MV-4-11 (cell line): ENCODE results near the gene STX2.
"Not testable (repeated sequence)": the region's sequence is repeated elsewhere in the genome, so short reads cannot be mapped to it uniquely, and the experiment has no call there.

Experiments used
- DNase-seq: peaks from one replicate; lab custom pipeline; 2025; lab: John Stamatoyannopoulos, UW

Gene STX2

DNA sequence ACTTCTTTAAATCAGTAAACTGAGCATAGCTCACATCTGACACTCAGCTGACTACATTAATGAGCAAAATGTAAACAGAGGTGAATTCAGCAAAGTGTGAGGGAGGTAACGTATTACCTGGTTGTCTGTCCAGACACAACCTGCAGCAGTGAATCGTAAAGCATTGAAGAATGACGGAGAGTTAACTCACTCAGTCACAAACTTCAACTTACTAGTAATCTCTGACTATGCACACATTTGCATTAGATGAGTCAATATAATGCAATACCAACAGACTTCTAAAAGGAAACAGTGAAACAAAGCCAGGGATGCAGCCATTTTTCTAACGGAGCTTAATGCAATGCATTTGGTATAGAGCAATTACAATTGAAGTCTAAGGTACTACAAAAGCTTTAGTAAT lies 40.0 kb downstream of the STX2 start:
- no peak for DNase-seq

DNA sequence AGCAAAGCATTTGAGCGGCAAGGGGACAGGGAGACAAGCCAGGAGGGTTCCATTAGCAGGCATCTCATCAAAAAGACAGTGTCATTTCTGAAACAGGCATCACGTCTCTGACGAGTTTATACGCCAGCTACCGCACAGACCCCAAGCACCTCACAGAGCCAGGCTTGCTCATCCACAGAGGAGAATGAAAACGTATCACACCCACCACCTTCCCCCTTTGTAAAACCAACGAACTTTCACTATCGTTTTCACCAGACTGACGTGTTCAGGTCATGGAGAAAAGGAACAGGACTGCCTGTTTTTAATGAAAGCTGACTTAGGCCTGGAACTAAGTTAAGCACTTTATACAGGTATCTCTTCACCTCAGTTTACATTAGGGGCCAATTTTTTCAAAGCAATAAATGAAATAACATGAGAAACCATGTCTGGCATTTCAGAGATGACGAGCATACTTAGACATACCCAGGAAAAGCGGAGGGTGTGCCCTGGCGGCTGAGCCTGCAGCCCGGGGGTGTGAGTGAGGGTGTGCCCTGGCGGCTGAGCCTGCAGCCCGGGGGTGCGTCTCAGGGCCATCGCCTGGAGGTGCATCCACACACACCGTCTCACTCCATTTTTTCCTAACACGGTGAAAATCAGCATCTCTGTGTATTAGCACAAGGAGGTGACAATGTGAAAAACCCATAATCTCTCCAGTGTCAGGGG lies 41.9 kb downstream of the STX2 start:
- DNase-seq: peak; percentile 4

DNA sequence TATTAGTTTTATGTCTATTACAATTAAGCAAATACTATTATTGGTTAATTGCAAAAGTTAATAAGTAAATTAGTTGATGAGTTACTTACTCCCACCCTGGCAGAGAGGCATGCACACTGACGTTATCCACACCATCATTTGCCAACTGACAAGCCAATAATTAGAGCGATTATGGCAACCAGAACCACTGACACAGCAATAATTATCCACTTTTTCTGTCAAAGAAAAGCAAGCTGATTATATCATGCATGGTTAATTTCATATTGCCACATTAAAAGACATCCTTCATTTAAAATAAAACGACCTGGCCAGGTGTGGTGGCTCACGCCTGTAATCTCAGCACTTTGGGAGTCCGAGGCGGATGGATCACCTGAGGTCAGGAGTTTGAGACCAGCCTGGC lies 43.1 kb downstream of the STX2 start:
- no peak for DNase-seq

DNA sequence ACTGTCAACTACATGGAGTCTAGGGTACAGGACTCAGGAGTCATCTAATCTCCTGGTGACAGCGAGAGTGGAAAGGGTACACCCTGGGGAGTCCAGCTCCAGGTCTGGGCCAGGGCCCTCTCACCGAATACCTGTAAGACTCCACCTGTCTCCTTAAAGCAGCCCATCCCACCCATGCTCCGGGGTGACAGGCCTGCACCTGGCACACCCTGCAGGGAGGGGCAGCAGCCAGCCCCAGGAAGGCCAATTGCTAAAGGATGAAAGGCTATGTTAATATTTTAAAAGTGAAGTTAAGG lies 45.5 kb downstream of the STX2 start:
- no peak for DNase-seq

DNA sequence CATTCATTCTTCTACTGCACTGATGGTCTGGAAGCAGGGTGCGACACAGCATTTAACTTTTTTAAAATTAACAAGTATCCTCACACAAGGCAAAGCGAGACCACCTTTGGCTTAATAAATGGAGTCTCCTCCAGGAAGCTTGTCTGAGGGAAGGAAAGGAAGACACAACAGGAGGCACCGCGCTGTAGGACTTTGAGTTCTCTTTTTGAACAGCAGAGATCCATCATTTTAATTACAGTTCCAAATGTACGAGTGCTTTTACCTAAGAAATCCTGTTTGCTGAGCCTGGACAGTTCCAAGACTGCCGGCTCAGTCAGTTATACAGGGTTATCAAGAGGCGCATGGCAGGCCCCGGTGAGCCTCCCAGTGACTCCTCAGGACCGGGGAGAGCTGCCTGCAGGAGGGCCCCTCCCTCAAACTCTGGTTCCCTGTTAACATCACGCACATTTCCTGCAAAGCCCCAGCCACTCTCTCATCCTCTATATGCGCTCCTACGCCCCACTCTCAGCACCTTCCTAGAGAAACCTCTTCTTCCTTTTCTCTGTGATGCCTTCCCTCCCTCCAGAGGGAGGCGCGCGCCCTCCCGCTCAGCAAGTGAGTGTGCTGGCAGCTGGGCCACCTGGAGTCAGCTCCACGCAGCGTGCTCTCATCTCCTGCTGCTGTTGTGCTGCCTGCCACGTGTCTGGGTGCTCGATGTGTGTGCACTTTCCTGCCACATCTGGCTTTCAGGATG lies 46.1 kb downstream of the STX2 start:
- no peak for DNase-seq

DNA sequence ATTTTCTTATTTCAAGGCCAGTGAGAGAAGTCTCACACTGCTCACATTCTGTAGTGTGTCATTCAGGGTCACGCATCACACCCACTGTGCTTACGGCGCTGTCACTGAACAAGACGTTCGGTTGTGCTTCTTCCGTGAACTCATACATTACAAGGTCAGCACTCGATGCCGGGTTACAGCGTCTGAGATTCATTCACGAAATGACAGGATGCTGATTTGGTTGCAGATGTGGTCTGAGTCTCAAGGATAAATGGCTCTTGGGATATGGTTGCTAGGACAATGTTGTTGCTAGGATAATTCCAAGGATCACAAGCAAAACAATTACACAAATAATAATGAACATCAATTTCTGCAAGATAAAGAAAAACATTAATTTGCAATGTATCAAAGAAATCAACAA lies 47.4 kb downstream of the STX2 start:
- no peak for DNase-seq

DNA sequence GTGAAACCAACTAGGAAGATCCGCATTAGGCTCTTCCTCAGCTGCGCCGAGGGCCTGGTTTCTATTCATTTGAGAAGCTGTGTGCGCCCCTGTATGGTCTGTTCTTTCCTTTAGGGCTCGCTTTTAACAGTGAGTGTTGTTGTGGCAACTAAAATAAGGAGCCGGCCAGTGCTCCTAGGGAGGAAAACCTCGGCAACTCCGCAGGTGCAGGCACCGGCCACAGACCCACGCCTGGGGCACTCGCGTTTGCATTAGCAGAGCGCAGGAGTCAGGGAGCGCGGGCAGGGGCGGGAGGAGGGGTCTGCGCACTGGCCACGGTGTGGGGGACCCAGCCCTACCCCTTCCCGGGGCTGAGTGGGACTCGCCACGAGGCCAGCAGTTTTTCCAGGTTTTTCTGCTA lies 50.5 kb downstream of the STX2 start:
- DNase-seq: no peak

DNA sequence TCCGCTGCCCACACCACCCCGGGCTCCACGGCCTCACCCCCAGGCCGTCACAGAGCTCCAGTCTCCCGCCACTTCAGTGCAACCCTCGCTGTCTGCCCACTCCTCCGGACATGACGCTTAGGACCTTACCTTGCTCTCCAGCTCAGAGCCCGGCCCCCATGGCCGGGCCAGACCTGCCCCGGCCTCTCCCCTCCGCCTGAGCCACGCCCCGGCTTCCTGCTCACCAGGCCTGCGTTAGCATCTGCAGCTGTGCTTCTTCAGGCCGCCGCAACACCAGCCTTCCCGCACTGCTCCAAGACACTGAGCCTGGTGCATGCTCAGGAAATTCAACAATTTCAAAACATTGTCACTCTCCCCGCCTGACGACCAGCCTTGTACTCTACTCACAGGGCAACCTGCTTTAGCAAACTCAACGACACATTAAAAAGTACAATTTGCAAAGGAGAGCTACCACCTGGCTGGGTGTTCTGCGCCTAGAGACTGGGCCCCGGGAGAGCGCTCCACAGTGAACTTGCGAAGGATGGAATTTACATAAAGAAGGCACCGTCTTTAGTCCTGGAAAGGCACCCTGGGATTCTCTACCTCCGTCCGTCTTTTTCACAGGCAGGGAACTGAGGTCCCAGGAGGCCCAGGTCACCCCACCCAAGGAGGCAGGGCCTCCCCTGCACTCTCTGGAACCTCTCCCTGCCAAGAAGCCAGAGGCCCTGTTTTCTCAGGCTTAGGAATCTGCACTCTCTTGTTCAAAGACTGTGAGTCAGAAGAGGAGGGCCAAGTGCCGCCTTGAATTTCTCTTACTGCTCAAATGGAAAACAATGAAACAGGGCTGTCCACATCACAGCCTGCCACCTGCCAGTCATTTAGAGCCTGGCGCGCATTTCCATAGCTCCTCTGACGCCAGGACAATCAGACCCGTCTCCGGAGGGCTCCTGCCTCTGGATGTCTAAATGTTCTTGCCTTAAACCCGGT lies 51.3 kb downstream of the STX2 start:
- DNase-seq: no peak

DNA sequence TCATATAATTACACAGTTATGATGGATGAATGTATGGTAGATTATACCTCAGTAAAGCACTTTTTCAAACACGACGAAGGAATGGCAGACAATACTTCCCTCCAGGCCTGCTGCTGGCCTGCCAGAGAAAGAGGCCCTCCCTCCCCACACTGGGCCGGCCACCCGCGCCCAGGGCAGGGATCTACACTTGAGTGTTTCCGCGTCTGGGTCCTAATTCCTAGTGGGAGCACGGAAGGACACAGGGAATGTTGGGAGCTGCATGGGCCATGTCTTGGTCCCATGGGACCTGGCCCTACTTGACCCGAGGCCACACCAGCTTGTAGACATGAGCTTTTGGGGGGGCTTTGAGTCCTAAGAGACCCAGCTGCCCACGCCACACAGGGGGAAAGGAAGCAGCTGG lies 52.0 kb downstream of the STX2 start:
- no peak for DNase-seq

DNA sequence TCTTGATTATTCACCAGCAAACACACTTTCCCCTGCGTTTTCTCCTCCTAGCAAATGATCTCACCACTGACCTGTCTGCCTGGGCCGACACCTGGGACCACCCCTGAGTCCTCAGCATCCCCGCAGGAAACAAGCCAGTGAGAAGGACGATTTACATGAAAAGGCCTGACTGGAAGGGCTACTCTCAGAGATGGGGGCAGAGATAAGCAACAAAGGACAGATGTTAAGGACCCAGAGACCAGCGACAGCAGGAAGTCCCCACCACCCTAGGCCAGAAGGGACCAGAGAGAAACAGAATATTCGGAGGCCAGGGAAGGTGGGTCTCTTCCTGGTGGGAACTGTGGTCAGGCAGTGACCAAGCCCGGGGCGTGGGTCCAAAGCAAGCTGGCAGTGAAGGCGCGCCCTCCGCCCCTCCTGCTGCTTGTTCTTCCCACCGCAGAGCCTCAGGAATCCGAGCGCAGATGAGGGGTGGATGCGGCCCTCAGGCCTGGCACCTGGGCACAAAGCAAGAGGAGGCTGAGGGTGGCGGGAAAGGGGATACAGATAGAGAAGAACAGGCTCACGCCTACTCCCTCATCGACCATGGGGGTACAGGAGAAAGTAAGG lies 55.8 kb downstream of the STX2 start:
- no peak for DNase-seq

DNA sequence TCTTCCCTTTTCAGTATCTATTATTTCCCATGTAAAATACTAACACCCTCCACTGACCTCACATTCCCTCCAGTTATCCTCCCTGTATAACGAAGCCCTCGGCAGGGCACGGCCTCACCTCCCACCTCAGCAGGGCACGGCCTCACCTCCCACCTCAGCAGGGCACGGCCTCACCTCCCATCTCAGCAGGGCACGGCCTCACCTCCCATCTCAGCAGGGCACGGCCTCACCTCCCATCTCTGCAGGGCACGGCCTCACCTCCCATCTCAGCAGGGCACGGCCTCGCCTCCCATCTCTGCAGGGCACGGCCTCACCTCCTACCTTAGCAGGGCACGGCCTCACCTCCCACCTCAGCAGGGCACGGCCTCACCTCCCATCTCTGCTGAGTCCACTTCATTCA lies 56.8 kb downstream of the STX2 start:
- DNase-seq: not testable (repeated sequence)

DNA sequence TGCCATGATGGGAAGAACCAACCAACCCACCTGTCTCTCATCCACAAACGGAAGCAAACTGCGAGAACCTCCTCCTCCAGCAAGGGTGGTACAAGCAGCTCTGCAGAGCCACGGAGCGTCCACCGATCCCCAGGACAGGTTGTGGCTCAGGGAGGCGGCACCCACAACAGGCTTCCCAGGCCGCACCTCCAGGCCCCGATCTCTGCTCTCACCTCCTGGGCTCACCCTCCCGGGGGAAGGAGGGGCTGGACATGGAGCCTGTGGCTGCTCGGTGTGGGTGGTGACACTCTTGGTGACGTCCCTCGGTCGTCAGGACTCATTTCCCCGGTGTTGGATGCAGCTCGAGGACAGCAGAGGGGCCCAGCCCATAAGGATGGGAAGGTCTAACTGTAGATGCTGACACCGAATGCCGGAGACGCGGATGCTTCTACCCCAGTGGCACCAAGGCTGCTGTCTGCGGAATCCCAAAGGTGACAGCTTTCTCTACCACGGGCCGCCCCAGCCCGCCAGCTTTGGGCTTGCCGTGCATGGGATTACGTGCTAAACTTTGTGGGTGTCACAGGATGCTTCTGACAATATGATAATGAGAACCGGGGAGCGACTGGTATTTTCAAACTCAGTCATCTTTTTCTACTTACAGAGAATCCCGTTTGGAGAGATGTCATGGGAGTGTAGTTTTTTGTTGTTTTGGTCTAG lies 58.0 kb downstream of the STX2 start:
- no peak for DNase-seq

DNA sequence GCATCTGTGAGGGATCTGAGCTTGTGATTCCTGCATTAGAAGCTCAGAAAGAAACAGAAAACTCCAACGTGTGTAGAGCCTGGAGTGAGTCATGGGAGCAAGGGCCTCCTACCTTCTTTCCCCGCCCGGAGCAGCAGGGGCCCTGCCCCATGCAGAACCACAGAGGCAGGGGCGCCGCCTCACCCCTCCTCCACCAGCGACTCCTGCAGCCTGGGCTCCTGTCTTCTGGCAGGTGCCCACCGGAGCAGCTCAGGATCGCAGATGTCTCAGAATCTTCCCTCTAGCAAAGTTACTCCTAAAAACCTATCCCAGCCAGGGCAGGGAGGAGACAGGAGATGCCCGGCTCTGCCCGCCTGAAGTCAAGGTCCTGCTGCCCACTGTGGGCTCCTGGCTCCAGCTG lies 58.7 kb downstream of the STX2 start:
- no peak for DNase-seq

DNA sequence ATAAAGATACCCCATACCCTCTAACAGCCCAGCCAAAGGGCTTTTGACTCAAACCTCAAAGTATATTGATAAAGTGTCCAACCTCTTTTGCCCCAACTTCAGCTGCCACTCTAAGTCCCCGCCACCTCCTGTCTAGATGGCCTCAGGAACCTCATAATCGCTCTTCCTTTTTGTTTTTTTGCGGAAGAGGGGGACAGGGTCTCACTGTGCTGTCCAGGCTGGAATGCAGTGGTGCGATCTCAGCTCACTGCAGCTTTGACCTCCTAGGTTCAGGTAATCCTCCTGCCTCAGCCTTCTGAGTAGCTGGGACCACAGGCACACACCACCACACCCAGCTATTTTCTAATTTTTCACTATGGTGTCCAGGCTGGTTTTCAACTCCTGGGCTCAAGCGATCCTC lies 60.3 kb downstream of the STX2 start:
- DNase-seq: no peak

DNA sequence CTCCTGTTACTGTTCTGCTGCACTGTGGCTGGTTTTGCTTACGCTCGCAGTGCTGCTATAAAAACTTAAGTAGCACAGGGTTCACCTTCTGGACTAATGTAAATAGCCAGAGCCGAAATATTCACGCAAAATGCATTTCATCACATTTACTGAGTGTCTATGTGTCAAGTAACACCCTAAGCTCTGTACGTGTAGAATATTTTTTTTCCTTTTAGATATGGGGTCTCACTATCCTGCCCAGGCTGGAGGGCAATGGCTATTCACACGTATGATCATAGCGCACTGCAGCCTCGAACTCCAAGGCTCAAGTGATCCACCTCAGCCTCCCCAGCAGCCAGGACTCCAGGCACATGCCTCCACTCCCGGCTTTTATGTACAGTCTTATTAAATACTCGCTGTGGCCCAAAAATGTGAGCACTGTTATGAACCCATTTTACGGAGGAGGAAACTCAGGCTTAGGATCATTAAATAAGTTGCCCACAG lies 62.2 kb downstream of the STX2 start:
- DNase-seq: no peak

DNA sequence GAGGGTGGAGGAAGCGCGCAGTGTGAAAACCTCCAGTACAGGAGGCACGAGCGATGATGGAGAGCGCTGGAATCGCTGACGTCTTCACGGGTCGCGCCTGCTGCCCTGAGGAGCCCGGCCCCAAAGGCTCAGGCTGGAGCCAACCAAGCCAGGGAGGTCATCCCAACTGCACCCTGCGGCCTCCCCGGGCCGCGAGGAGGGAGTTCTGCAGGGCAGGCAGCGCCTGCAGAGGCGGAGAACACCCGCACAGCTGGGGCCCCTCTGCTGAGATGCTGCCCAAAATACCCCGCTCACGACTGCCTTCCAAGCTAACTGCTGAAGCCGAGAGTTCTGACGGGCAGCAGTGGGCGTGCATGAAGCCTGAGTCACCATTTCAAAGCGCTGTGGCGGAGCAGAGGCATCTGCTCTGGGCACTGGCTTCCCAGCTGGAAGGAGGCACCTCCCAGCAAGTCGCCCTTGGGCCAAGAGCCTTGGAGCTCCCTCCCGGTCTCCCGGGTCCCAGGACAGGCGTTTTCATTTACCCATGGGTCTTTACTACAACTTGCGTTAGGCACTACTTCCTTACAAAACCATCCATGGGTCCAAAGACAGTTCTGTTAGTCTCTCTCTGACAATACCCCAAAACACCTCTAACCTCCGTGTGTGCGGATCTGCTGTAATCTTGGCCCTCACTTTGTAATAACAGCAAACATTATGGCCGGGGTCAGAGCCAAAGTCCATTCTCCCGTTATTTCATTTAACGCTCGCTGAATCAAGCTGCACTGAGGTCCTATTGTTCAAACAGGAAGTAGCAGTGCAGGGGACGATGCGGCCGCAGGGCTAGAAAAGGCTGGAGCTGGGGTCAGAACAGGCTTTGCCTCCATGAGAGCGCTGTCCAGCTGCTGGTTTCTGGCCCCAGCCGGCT lies 62.8 kb downstream of the STX2 start:
- peak; percentile 38 for DNase-seq

DNA sequence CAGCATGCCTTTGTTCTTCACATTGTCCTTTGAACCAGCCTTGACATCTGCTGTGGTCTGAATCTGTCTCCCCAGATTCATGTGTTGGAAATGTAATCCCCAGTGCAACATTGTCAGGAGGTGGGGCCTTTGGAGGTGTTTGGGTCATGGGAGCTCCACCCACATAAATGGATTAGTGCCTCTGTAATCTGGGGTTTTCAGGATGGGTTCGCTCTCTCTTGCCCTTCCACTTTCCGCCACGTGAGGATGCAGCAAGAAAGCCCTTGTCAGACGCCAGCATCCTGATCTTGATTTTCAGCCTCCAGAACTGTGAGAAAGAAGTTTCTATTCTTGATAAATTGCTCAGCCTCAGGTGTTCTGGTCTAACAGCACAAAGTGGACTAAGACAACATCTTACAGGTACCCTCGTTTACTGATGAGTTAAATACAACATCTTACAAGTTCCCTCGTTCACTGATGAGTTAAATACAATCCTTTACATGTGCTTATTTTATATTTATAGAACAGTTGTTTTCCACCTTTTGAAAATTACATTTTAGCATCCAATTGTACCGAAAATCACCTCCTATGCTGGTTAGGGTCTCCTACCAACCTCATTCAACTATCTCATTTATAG lies 68.5 kb downstream of the STX2 start:
- DNase-seq: no peak

DNA sequence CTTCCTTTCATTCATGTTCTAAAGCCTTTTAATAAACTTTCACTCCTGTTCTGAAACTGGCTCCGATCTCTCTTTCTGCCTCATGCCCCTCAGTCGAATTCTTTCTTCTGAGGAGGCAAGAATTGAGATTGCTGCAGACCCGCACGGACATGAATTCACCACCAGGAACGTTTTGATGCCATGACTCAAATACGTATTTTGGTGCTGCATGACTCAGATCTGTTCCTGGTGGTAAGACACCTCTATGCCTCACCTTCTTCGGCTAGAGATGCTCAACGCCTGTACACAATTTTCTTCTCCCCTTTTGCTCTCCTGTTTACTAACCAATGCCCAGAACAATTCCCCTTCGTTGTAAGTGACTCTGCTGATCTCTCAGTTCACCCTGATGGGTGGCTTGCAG lies 70.9 kb downstream of the STX2 start:
- DNase-seq: no peak

DNA sequence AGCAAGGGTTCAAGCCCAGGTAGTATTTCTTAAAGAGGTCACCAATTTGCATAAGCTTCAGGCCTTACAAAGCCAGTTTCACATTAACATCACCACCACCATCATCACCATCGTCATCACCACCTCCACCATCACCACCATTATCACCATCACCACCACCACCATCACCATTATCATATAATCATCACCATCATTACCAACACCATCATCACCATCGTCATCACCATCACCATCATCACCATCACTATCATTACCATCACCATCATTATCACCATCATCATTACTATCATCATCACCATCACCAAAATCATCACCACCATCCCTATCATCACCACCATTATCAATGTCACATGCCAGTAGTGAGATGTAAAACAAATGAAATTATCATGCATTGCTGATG lies 72.6 kb downstream of the STX2 start:
- DNase-seq: no peak

DNA sequence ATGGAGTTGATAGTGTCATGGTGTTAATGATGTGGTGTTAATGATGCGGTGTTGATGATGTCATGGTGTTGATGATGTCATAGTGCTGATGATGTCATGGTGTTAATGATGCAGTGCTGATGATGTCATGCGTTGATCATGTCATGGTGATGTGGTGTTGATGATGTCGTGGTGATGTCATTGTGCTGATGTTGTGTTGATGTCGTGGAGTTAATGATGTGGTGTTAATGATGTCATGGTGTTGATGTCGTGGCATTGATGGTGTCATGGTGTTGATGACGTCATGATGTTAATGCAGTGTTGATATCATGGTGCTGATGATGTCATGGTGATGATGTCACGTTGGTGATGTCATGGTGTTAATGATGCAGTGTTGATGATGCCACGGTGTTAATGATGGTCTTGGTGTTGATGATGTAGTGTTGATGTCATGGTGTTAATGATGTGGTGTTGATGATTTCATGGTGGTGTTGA lies 73.8 kb downstream of the STX2 start:
- DNase-seq: no peak
